GM18511 (cell line): ENCODE data around the gene ZNF585A.

Experiments
- ATAC-seq: cut with Tn5 transposase; IDR thresholded peaks from one replicate; pipeline ENCODE4 v1.9.1; 2021; ENCODE audit warnings: mild to moderate bottlenecking, moderate library complexity; ENCODE audit not compliant: unreplicated experiment

ZNF585A gene

DNA sequence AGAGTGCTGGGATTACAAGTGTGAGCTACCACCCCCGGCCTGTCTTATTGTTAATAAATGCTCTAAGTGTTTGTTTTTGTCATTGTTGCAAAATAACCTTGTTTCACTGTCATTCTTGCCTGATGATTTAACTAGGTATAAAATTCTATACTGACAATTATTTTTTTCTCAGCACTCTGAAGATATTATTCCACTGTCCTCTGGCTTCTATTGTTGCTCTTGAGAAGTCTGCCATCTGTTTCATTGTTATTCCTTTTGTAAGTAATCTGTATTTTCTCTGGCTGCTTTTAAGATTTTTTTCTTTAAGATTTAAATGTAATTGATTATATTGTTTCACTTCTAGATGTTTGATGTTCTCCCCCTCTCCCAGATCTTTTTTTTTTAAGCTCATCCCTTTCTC, 76.6 kb downstream of the ZNF585A start:
- no peak for ATAC-seq
